OCI-LY7 (cell line): ENCODE results near the gene PHETA1. TPM values are rescaled to one million over a fixed set of nuclear protein-coding genes. Genes with fewer than 3 reads are reported as not detected.

Experiments used
- BruUV-seq: library from RNA; stranded (reverse); fragments of 400-500 nt; replicated peaks from 2 replicates; lab custom pipeline; 2021; lab: Mats Ljungman, UMichigan
- CTCF ChIA-PET: fragments of 300-600 bp; sonication (Branson Sonifier 250); formaldehyde crosslinking; loops from one replicate; lab custom pipeline; 2022; ENCODE audit warnings: antibody characterized with exemption; ENCODE audit not compliant: unreplicated experiment; lab: Charles Lee
- POLR2A ChIA-PET: fragments of 300-600 bp; sonication (Branson Sonifier 250); formaldehyde crosslinking; loops from one replicate; lab custom pipeline; 2022; ENCODE audit warnings: antibody characterized with exemption; lab: Charles Lee
- DNase-seq: peaks from one replicate; pipeline ENCODE4 v3.0.0-alpha.2; 2015; ENCODE audit warnings: low spot score
- H2AFZ ChIP-seq: fragments of 200-600 bp; sonication (generic), shearing (Covaris generic); 2 replicates; pipeline ENCODE4 v1.6.1; 2014; ENCODE audit warnings: mild to moderate bottlenecking, antibody characterized with exemption, low read length, moderate library complexity
- H3K27ac ChIP-seq: fragments of 200-600 bp; sonication (generic); 2 replicates; pipeline ENCODE4 v1.5.1; 2014; ENCODE audit warnings: mixed run types, low read depth, mild to moderate bottlenecking, moderate library complexity, low read length, inconsistent platforms; ENCODE audit not compliant: poor library complexity, severe bottlenecking
- H3K36me3 ChIP-seq: fragments of 200-600 bp; sonication (generic); 2 replicates; pipeline ENCODE4 v1.6.1; 2014; ENCODE audit warnings: mild to moderate bottlenecking, antibody characterized with exemption, low read length, moderate library complexity, mixed read lengths; ENCODE audit not compliant: insufficient read depth
- H3K4me1 ChIP-seq: fragments of 200-600 bp; sonication (generic); 2 replicates; pipeline ENCODE4 v1.5.1; 2014; ENCODE audit warnings: mild to moderate bottlenecking, low read length; ENCODE audit not compliant: insufficient read depth, poor library complexity, severe bottlenecking
- H3K4me2 ChIP-seq: fragments of 200-600 bp; sonication (generic); 2 replicates; pipeline ENCODE4 v1.6.1; 2014; ENCODE audit warnings: mild to moderate bottlenecking, low read length
- H3K4me3 ChIP-seq: fragments of 200-600 bp; sonication (generic); 2 replicates; pipeline ENCODE4 v1.5.1; 2014; ENCODE audit warnings: mild to moderate bottlenecking, low read depth, low read length; ENCODE audit not compliant: poor library complexity, severe bottlenecking
- H3K79me2 ChIP-seq: fragments of 200-600 bp; sonication (generic); 2 replicates; pipeline ENCODE4 v1.6.1; 2016; ENCODE audit warnings: low read depth, mild to moderate bottlenecking, low read length, moderate library complexity, mixed read lengths; ENCODE audit not compliant: insufficient read depth
- H3K9me2 ChIP-seq: fragments of 200-600 bp; sonication (generic); 2 replicates; pipeline ENCODE4 v1.6.1; 2016; ENCODE audit warnings: mild to moderate bottlenecking, low read length, mixed read lengths; ENCODE audit not compliant: insufficient read depth
- H3K9me3 ChIP-seq: fragments of 200-600 bp; sonication (generic); 2 replicates; pipeline ENCODE4 v1.6.1; 2014; ENCODE audit warnings: mild to moderate bottlenecking, mixed run types, low read length, mixed read lengths
- H4K20me1 ChIP-seq: fragments of 200-600 bp; sonication (generic); 2 replicates; pipeline ENCODE4 v1.6.1; 2014; ENCODE audit warnings: mild to moderate bottlenecking, antibody characterized with exemption, low read length, moderate library complexity, mixed read lengths; ENCODE audit not compliant: insufficient read depth
- EZH2phosphoT487 ChIP-seq: fragments of 200-600 bp; sonication (generic); IDR thresholded peaks from 2 replicates; pipeline ENCODE4 v1.6.1; 2018; ENCODE audit warnings: low read depth, borderline replicate concordance, mild to moderate bottlenecking, mixed run types, antibody characterized with exemption, low read length, moderate library complexity, mixed read lengths
- intact Hi-C: fragments of 100-400 bp; cut with micrococcal nuclease; formaldehyde crosslinking; loops from one replicate; pipeline ENCODE4 v1.10.0; 2022; ENCODE audit not compliant: unreplicated experiment
- total RNA-seq, 2 experiments: library from RNA; depleted of rRNA in 1 of 2; stranded (reverse); fragments of >200 nt in 1 of 2; shearing (Covaris generic) in 1 of 2; gene quantifications; 2 replicates each; pipeline ENCODE4 v1.2.3, GENCODE V29; 2014 to 2022
- TF ChIP-seq, protein P1 (sequence below): fragments of 200-600 bp; sonication (generic); conservative IDR thresholded peaks from 2 replicates; pipeline ENCODE4 v1.5.1; 2014; ENCODE audit warnings: mild to moderate bottlenecking, antibody characterized with exemption, low read length, moderate library complexity, mixed read lengths

PHETA1 gene
- total RNA-seq, 2 experiments from 2014 or later: 0.73 to 2.7 TPM

DNA sequence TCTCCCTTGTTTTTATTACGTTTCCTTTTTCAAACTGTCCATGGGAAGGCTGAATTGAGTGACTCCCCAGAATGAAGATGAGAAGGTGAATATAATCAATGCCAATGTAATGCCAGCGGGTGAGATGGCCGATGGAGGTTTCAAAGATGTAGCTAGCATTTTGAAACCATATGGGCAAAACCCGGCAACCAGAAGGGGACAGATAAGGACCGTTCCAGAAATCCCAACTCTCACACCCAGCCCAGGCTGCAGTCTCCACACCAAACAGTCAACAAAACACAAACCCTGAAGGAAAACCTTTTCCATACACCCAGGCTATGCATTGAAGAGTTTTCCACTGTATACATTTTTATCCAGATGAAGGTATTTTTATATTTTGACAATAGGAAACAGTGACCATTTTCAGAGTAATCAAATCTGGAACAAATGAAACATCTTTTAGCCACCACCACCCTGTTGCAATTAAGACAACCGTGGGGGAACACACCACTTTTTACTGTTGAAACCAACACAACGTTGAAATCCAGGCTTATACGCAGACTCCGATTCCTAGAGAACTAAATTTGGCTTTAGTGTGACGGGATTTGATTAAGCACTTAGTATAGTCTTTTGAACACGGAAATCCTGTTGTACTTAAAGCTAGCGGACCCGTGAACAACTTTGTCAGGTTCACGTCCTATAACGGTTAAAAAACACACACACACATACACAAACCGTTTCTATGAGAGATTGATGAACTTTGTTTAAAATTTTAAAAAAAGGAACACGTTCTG, 19.0 kb downstream of the PHETA1 start:
- intact Hi-C loops: no loop called here
- no peaks in the 10 kb centered on the region for H3K79me2 ChIP-seq
- no peaks in the 10 kb centered on the region for H3K36me3 ChIP-seq
- CTCF ChIA-PET: interaction anchor here (0.6 kb wide), 1 partner anchor 417 kb away, joined by 3 read pairs; no protein-coding TSS in a partner anchor
- 0 out of 2 replicates have a peak, but pooled peaks cover 10% of the 10 kb centered on the region for H3K9me3 ChIP-seq
- no peaks in the 10 kb centered on the region for H4K20me1 ChIP-seq
- POLR2A ChIA-PET: no interaction called here
- no peak for DNase-seq
- H2AFZ ChIP-seq: no peak overlapping the region
- H3K9me2 ChIP-seq: no peaks in the 10 kb centered on the region
- TF ChIP-seq EZH2phosphoT487: no peak
- TF ChIP-seq, protein P1, sequence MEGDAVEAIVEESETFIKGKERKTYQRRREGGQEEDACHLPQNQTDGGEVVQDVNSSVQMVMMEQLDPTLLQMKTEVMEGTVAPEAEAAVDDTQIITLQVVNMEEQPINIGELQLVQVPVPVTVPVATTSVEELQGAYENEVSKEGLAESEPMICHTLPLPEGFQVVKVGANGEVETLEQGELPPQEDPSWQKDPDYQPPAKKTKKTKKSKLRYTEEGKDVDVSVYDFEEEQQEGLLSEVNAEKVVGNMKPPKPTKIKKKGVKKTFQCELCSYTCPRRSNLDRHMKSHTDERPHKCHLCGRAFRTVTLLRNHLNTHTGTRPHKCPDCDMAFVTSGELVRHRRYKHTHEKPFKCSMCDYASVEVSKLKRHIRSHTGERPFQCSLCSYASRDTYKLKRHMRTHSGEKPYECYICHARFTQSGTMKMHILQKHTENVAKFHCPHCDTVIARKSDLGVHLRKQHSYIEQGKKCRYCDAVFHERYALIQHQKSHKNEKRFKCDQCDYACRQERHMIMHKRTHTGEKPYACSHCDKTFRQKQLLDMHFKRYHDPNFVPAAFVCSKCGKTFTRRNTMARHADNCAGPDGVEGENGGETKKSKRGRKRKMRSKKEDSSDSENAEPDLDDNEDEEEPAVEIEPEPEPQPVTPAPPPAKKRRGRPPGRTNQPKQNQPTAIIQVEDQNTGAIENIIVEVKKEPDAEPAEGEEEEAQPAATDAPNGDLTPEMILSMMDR: no peak
- peaks cover 1% of the 10 kb centered on the region for H3K4me1 ChIP-seq
- TSS peak; percentile 65 for BruUV-seq
- no peak overlapping the region for H3K4me2 ChIP-seq
- no peak overlapping the region for H3K4me3 ChIP-seq
- H3K27ac ChIP-seq: no peak overlapping the region

GRCh38 chr12:111349101-111349747, 19.7 kb downstream of the PHETA1 start:
- CTCF ChIA-PET: interaction anchor here (0.6 kb wide), 1 partner anchor 417 kb away, joined by 3 read pairs; no protein-coding TSS in a partner anchor
- intact Hi-C loops: no loop called here

More at GRCh38 chr12:111349101-111349747, 19.7 kb downstream of the PHETA1 start:
- Histone ChIP-seq H3K4me3 (no peak overlapping the region), H2AFZ (no peak overlapping the region), H3K9me2 (no peaks in the 10 kb centered on the region), H3K4me1 (no peaks in the 10 kb centered on the region), H3K36me3 (no peaks in the 10 kb centered on the region), H3K4me2 (no peak overlapping the region), H3K9me3 (0 out of 2 replicates have a peak, but pooled peaks cover 10% of the 10 kb centered on the region), H3K27ac (no peak overlapping the region), H3K79me2 (no peaks in the 10 kb centered on the region), H4K20me1 (no peaks in the 10 kb centered on the region)
- BruUV-seq: no TSS peak
- POLR2A ChIA-PET: interaction anchor here (0.6 kb wide), 1 partner anchor 415 kb away, joined by 3 read pairs; no protein-coding TSS in a partner anchor
- no peak for DNase-seq
- TF ChIP-seq, protein P1: no peak
- no peak for TF ChIP-seq EZH2phosphoT487
